Mucosa of rectum (tissue), 2 donors: Measurements from ENCODE around the gene LDLRAD3.

Source experiments
- H3K27ac ChIP-seq, 2 donors: one replicate each; pipeline ENCODE4 v1.7.0; 2013; ENCODE audit warnings: inconsistent platforms in 2 of 2, low read depth in 2 of 2, low read length in 2 of 2
- H3K27me3 ChIP-seq, 2 donors: one replicate each; pipeline ENCODE4 v1.7.0; 2013; ENCODE audit warnings: low read length in 2 of 2; ENCODE audit not compliant: control insufficient read depth in 2 of 2, insufficient read depth in 2 of 2
- H3K36me3 ChIP-seq, 2 donors: one replicate each; pipeline ENCODE4 v1.7.0; 2013; ENCODE audit warnings: low read length in 2 of 2; ENCODE audit not compliant: control insufficient read depth in 2 of 2, insufficient read depth in 2 of 2
- H3K4me1 ChIP-seq, 2 donors: one replicate each; pipeline ENCODE4 v1.7.0; 2013; ENCODE audit warnings: low read length in 2 of 2, mild to moderate bottlenecking in 1 of 2; ENCODE audit not compliant: control insufficient read depth in 2 of 2, insufficient read depth in 2 of 2
- H3K4me3 ChIP-seq, 2 donors: one replicate each; pipeline ENCODE4 v1.7.0; 2013; ENCODE audit warnings: low read length in 2 of 2
- H3K9ac ChIP-seq, 2 donors: one replicate each; pipeline ENCODE4 v1.7.0; 2013; ENCODE audit warnings: low read length in 2 of 2, low read depth in 1 of 2, mild to moderate bottlenecking in 1 of 2
- H3K9me3 ChIP-seq, 2 donors: one replicate each; pipeline ENCODE4 v1.7.0; 2013; ENCODE audit warnings: low read length in 2 of 2; ENCODE audit not compliant: control insufficient read depth in 2 of 2
- donor health status: healthy.
- donor health status: Normal muscosa, but diverticular disease.

The LDLRAD3 gene

GRCh38 chr11:36092314-36093030 is 148.6 kb downstream of the LDLRAD3 start:
- no peaks in the 10 kb centered on the region for H3K27me3 ChIP-seq
- no peak overlapping the region for H3K9ac ChIP-seq
- no peaks in the 10 kb centered on the region for H3K9me3 ChIP-seq
- no peak overlapping the region for H3K4me3 ChIP-seq
- no peak overlapping the region for H3K27ac ChIP-seq
- H3K4me1 ChIP-seq = no peaks in the 10 kb centered on the region
- no peaks in the 10 kb centered on the region for H3K36me3 ChIP-seq

- Histone ChIP-seq H3K36me3 (no peaks in the 10 kb centered on the region), H3K4me1 (no peaks in the 10 kb centered on the region), H3K4me3 (no peak overlapping the region), H3K9me3 (no peaks in the 10 kb centered on the region), H3K27me3 (no peaks in the 10 kb centered on the region), H3K9ac (no peak overlapping the region), H3K27ac (no peak overlapping the region)
Measured at GRCh38 chr11:36093548-36093947, 149.7 kb downstream of the LDLRAD3 start.

- Histone ChIP-seq H3K9me3 (no peaks in the 10 kb centered on the region), H3K4me3 (no peak overlapping the region), H3K9ac (no peak overlapping the region), H3K4me1 (no peaks in the 10 kb centered on the region), H3K36me3 (no peaks in the 10 kb centered on the region), H3K27me3 (no peaks in the 10 kb centered on the region), H3K27ac (no peak overlapping the region)
Measured at GRCh38 chr11:36094164-36094563, 150.3 kb downstream of the LDLRAD3 start.

- H3K9me3 ChIP-seq = no peaks in the 10 kb centered on the region
Measured at GRCh38 chr11:36095716-36096115, 151.9 kb downstream of the LDLRAD3 start.

GRCh38 chr11:36097219-36097650 is 153.4 kb downstream of the LDLRAD3 start:
- Histone ChIP-seq H3K36me3 (no peaks in the 10 kb centered on the region), H3K27me3 (no peaks in the 10 kb centered on the region), H3K9me3 (no peaks in the 10 kb centered on the region), H3K27ac (no peak overlapping the region), H3K9ac (no peak overlapping the region), H3K4me3 (no peak overlapping the region), H3K4me1 (no peaks in the 10 kb centered on the region)

More at GRCh38 chr11:36095716-36096115, 151.9 kb downstream of the LDLRAD3 start:
- Histone ChIP-seq H3K4me1 (no peaks in the 10 kb centered on the region), H3K27me3 (no peaks in the 10 kb centered on the region), H3K9ac (no peak overlapping the region), H3K27ac (no peak overlapping the region), H3K4me3 (no peak overlapping the region), H3K36me3 (no peaks in the 10 kb centered on the region)

GRCh38 chr11:36098087-36098486 is 154.2 kb downstream of the LDLRAD3 start:
- no peaks in the 10 kb centered on the region for H3K9me3 ChIP-seq
- H3K9ac ChIP-seq = no peak overlapping the region
- H3K27ac ChIP-seq = no peak overlapping the region
- no peaks in the 10 kb centered on the region for H3K27me3 ChIP-seq
- H3K4me1 ChIP-seq = no peaks in the 10 kb centered on the region
- H3K4me3 ChIP-seq = no peak overlapping the region
- no peaks in the 10 kb centered on the region for H3K36me3 ChIP-seq

- no peaks in the 10 kb centered on the region for H3K9me3 ChIP-seq
- H3K27me3 ChIP-seq = no peaks in the 10 kb centered on the region
- no peak overlapping the region for H3K27ac ChIP-seq
- H3K4me3 ChIP-seq = no peak overlapping the region
- no peaks in the 10 kb centered on the region for H3K4me1 ChIP-seq
- H3K36me3 ChIP-seq = no peaks in the 10 kb centered on the region
- no peak overlapping the region for H3K9ac ChIP-seq
Measured at GRCh38 chr11:36098853-36099375, 155.1 kb downstream of the LDLRAD3 start.

- Histone ChIP-seq H3K27me3 (no peaks in the 10 kb centered on the region), H3K27ac (no peak overlapping the region), H3K9me3 (no peaks in the 10 kb centered on the region), H3K4me3 (no peak overlapping the region), H3K36me3 (no peaks in the 10 kb centered on the region), H3K4me1 (no peaks in the 10 kb centered on the region), H3K9ac (no peak overlapping the region)
Measured at GRCh38 chr11:36101466-36101865, 157.6 kb downstream of the LDLRAD3 start.

- no peaks in the 10 kb centered on the region for H3K4me1 ChIP-seq
- H3K27ac ChIP-seq = no peak overlapping the region
- no peak overlapping the region for H3K4me3 ChIP-seq
- H3K36me3 ChIP-seq = no peaks in the 10 kb centered on the region
- no peaks in the 10 kb centered on the region for H3K9me3 ChIP-seq
- no peaks in the 10 kb centered on the region for H3K27me3 ChIP-seq
- no peak overlapping the region for H3K9ac ChIP-seq
Measured at GRCh38 chr11:36102868-36103267, 159.0 kb downstream of the LDLRAD3 start.

- no peaks in the 10 kb centered on the region for H3K27me3 ChIP-seq
- no peaks in the 10 kb centered on the region for H3K9me3 ChIP-seq
- no peaks in the 10 kb centered on the region for H3K4me1 ChIP-seq
- H3K9ac ChIP-seq = no peak overlapping the region
- H3K4me3 ChIP-seq = no peak overlapping the region
- no peak overlapping the region for H3K27ac ChIP-seq
- H3K36me3 ChIP-seq = no peaks in the 10 kb centered on the region
Measured at GRCh38 chr11:36103933-36104530, 160.2 kb downstream of the LDLRAD3 start.
